HS-5 (cell line): Measurements from ENCODE around the gene DNM3.

Experiments
- DNase-seq: peaks from one replicate; pipeline ENCODE4 v3.0.0-alpha.2; 2012; ENCODE audit warnings: low read depth

The DNM3 gene

GRCh38 chr1:172140591-172140990 lies 299.3 kb downstream of the DNM3 start:
- DNase-seq, result no peak

DNA sequence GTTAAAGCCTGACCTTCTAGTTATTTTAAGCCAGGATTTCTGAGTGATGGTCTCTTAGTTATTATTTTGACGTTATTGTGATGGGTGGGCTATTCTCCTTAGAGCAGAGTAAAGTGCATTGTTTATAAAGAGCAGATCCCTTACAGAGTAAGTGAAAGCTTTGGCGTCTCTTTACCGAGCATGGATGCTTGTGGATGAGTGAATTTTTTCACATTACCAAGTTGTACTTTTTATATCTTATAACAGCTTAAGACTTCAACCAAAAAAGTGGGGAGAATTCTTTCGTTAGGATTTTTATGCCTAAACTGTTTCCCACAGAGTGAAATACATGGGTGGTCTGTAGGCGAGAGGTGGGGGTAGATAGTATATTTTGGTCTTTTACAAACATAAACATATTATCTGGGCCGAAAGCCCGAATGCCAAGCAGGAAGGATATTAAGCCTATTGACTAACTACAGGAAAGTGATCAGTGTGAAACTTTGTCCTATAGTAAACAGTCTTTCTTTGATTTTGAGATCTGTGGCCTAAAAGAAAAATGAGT lies 300.1 kb downstream of the DNM3 start:
- DNase-seq, result no peak

DNA sequence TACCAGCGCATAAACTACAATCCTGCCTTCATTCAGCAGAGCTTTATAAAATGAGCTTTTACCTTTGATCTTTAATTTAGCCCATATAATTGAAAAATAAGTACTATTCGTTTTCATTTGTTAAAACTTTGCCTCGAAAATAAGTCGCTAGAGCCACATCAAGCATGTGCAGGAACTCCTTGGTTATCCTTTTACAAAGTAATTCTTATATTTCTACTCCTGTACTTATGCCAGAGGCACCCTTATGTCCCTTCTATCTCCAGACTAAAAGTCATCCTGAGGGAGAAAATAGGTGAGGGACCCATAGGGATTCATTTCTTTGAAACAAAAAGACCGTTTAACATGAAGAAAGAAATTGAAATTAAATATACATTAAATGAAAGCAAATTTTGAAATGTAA lies 301.0 kb downstream of the DNM3 start:
- no peak for DNase-seq

GRCh38 chr1:172143384-172144055 lies 302.2 kb downstream of the DNM3 start:
- no peak for DNase-seq

- peak; percentile 80 for DNase-seq
These were observed 303.3 kb downstream of the DNM3 start for GRCh38 chr1:172144445-172145061.

DNA sequence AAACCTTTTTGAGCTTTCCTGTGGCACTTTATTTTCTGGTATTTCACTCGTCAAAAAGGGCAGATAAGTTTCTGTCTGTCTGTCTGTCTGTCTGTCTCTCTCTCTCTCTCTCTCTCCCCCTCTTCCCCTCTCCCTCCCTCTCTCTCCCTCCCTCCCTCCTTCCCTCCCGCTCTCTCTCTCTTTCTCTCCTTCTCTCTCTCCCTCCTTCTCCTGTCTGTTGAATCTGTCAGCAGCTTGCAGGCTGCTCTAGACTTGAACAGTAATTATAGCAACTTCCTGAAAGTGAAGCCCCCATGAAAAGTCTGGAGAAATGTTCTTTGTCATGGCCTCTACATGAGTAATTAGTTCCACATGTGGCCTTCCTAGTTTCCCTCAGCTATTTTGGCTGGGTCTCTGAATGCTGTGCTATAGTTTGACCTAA lies 303.9 kb downstream of the DNM3 start:
- peak; percentile 51 for DNase-seq

- DNase-seq, result no peak
These were observed 304.4 kb downstream of the DNM3 start for GRCh38 chr1:172145656-172146055.

DNA sequence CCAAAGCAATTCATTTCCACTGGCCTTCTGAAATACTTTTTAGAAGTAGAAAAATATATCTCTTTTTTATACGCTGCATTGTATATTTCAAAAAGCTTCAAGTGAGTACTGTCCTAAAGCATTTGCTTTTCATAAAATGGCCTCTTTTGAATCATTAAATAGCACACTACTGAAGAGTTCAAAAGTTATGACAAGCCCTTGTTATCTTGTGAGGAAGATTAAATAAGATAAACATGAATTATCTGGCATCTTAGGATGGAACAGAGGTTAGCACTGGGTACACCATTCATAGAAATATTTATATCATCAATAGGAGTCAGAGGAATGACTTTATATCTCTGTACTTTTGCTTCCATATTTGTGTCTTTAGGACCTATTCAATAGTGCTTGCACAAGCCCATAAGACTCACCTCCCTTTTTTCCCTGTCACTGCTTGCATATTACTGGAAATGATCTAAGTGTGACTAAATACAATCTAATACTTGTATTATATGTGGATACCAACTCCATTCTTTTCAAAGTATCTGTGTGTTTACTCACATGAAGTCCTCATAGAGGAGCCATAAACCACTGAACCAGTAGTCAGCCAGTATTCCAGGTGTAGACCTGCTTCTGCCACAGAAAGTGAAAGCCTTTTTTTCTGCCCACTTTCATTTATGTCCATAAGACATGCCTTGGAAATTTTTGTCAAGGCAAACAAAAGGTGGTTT lies 305.0 kb downstream of the DNM3 start:
- no peak for DNase-seq

DNA sequence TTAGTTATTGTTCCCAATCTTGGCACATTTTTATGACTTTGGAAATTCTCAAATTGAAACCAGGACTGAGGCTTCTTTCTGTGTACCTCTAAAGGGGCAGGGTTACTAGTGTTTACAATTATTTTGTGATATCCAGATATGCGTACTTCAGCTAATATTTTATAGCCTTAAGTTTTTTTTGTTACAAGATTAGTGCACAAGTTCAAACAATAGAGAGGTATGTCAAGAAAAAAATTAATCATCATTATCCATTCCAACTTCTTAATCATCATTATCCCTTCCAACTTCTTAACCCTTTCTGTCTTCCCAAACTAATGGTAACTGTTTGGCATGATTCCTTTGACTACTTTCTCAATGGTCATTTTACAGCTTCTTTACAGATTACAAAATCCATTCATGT lies 306.2 kb downstream of the DNM3 start:
- no peak for DNase-seq

DNA sequence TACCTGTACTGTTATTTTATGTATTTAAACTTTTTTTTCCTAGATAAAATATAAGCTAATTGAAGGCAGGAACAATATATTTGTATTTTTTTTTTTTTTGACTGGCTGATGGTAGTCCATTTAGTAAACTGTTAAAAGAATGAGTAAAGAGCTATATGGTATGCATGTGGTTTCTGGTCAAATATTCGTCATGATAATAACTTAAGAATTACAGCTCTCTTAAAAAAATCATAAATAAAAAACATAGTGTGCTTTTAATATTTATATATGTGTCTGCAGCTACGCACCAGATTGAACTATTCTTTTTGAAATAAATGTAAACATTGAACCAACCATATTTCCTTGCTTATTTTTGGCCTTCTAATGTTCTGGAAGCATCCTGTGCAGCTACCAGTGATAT lies 306.9 kb downstream of the DNM3 start:
- no peak for DNase-seq

GRCh38 chr1:172148707-172149106 lies 307.4 kb downstream of the DNM3 start:
- DNase-seq, result no peak

DNA sequence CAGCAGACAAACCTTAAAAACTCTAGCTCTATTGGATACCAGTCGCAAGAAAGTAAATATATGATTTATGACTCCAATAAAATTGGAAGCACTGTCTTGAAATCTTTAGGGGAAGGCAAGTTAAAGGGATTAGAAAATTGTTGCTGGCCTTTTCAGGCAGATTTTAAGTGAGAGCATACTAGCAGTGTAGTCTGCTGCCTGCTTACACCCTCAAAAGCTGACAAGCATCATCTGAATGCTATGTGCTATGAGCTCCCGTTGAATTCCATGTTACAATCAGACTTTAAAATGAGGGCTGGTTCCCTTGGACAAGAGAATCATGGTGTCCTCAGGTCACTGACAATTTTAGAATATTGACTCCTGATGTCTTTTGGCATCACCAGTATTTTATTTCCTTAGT lies 308.0 kb downstream of the DNM3 start:
- DNase-seq, result no peak

DNA sequence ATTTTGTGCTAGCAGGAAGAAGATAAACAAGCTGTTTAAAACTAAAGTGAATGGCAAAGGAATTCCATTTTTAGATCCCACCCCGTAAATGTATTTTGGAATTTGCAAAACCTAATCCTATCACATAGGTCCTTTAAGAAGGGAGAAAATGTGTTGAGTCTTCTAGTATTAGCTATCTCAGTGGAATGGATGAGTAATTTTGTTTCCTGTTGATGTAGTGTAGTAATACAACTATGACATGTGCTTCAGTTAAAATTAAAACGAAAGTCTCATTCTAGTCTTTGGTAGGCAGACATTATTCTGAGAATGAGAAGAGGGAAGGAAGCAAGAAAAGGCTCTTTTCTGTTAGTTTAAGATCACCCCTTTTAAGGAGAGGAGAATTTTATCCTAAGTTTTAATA lies 313.3 kb downstream of the DNM3 start:
- peak; percentile 67 for DNase-seq

GRCh38 chr1:172155766-172156165 lies 314.5 kb downstream of the DNM3 start:
- DNase-seq, result no peak

DNA sequence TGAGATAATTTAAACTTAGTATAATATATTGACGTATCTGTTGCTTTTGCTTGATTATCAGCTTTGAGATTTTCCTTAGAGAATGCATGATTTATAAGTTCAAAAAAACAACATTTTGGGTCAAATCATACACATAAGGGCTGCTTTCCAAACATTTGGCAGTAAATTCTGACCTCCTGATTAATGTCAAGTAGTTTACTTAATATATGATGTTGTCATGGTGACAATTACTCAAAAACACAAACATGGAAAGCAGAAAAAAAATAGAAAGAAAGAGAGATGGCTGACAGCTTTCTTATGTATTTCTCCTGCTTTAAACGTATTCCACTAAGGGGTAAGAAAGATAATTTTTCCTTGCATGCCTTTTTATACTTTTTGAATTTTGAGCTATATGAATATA lies 320.9 kb downstream of the DNM3 start:
- no peak for DNase-seq

DNA sequence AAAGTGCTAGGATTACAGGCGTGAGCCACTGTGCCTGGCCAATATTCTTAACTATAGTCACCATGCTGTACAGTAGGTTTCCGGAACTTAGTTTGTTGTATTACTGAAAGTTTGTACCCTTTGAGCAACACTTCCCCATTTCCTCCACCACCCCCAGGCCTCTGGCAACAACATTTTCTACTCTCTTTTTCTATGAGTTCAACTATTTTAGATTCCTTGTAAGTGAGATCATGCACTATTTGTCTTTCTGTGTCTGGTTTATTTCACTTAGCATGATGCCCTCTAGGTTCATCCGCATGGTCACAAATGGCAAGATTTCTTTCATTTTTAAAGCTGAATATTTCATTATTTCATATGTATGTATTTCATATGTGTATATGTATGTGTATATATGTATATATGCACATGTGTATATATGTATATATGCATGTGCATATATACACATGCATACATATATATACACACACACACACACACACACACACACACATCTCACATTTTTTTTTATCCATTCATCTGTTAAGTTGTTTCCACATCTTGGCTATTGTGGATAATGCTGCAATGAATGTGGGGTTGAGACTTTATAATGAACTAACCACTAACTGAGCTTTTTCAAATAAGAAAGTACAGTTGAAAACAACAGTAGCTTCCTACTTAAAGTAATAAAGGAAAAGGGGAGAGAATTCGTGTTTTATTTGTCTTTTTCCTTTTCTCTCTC lies 322.4 kb downstream of the DNM3 start:
- DNase-seq, result no peak

GRCh38 chr1:172165403-172165802 lies 324.1 kb downstream of the DNM3 start:
- no peak for DNase-seq

GRCh38 chr1:172167796-172168596 lies 326.7 kb downstream of the DNM3 start:
- no peak for DNase-seq

DNA sequence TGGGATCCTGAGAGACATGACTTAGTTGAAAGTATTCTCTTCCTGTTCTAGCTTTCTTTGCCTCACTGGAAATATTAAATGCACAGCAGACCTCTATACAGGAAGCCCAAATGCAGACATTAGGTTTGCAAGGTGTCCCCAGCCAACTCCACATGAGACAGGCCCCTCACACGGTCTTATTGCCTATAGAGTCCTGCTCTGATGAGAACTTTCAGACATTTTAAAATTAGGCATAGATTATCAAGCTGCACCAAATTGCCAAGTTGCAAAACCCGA lies 327.2 kb downstream of the DNM3 start:
- DNase-seq, result no peak

DNA sequence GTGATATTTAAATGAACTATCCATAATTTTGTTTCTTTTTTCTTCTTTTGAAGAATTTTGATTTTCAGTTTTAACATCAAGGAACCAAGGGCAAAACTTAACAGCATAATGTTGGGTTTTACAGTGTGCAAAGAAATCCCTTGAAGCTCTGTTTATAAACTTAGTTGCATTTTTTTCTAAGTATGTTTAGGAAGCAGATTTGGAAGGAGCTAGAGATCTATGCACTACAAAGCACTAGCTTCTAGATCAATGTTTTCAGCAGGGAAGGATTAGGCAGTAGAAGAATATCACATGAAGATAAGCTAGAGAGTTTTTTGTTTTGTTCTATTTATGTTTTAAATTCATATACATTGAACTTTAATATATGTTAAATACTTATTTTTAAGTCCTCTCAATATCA lies 328.5 kb downstream of the DNM3 start:
- DNase-seq, result no peak

GRCh38 chr1:172172352-172172831 lies 331.1 kb downstream of the DNM3 start:
- no peak for DNase-seq

GRCh38 chr1:172176206-172176605 lies 334.9 kb downstream of the DNM3 start:
- no peak for DNase-seq
